Adrenal gland (tissue), 5 donors: ENCODE results near the gene LEF1.

ENCODE experiments used
- POLR2A ChIP-seq, 2 donors: fragments of 450-650 bp; IDR thresholded peaks; one replicate each; pipeline ENCODE4 v1.6.1; 2017; ENCODE audit warnings: antibody characterized with exemption in 2 of 2, mild to moderate bottlenecking in 2 of 2, moderate library complexity in 1 of 2
- TF ChIP-seq, protein P1 (sequence below), 6 experiments: fragments of 450-650 bp in 4 of 6; fragments of 200-600 bp in 2 of 6; sonication (generic) in 1 of 6; IDR thresholded peaks; 1 replicate in 5 of 6; 2 replicates in 1 of 6; pipeline versions ENCODE4 v1.5.1 to v1.8.0; 2016 to 2021; ENCODE audit warnings: antibody characterized with exemption in 6 of 6, mild to moderate bottlenecking in 2 of 6, moderate library complexity in 1 of 6
- donor health status: DM: no; HTN: no; CAD: no.

DNA sequence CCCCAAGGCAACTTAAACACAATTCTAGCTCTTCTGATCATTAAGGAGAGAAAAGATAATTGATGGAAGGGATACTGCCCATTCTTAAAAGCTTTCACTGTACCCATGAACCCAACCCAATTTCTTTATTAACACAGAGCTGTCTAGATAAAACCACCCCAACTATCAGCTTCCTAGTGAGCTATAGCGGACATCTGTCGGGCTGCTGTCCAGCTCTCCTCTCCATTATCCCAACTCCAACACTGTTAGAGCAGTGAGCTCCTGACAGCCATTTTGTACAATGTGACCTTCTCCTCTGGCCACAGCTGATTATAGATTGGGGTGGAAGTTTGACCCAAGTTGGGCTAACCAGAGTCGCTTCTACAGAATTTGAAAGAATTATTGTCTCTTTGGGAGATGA lies 112.9 kb downstream of the LEF1 start:
- TF ChIP-seq, protein P1, sequence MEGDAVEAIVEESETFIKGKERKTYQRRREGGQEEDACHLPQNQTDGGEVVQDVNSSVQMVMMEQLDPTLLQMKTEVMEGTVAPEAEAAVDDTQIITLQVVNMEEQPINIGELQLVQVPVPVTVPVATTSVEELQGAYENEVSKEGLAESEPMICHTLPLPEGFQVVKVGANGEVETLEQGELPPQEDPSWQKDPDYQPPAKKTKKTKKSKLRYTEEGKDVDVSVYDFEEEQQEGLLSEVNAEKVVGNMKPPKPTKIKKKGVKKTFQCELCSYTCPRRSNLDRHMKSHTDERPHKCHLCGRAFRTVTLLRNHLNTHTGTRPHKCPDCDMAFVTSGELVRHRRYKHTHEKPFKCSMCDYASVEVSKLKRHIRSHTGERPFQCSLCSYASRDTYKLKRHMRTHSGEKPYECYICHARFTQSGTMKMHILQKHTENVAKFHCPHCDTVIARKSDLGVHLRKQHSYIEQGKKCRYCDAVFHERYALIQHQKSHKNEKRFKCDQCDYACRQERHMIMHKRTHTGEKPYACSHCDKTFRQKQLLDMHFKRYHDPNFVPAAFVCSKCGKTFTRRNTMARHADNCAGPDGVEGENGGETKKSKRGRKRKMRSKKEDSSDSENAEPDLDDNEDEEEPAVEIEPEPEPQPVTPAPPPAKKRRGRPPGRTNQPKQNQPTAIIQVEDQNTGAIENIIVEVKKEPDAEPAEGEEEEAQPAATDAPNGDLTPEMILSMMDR (IDR thresholded peaks at IDR 0.05), result no peak
- no peak for TF ChIP-seq POLR2A (IDR thresholded peaks at IDR 0.05)
